Measurements from ENCODE around the gene C19orf73. TPM values are rescaled to one million over a fixed set of nuclear protein-coding genes. Genes with fewer than 3 reads are reported as not detected.
"Not testable (repeated sequence)": the region's sequence is repeated elsewhere in the genome, so short reads cannot be mapped to it uniquely, and the experiment has no call there.

Gene C19orf73
- total RNA-seq, 2 donors from 2014 or later: 3.1 to 5.9 TPM

DNA sequence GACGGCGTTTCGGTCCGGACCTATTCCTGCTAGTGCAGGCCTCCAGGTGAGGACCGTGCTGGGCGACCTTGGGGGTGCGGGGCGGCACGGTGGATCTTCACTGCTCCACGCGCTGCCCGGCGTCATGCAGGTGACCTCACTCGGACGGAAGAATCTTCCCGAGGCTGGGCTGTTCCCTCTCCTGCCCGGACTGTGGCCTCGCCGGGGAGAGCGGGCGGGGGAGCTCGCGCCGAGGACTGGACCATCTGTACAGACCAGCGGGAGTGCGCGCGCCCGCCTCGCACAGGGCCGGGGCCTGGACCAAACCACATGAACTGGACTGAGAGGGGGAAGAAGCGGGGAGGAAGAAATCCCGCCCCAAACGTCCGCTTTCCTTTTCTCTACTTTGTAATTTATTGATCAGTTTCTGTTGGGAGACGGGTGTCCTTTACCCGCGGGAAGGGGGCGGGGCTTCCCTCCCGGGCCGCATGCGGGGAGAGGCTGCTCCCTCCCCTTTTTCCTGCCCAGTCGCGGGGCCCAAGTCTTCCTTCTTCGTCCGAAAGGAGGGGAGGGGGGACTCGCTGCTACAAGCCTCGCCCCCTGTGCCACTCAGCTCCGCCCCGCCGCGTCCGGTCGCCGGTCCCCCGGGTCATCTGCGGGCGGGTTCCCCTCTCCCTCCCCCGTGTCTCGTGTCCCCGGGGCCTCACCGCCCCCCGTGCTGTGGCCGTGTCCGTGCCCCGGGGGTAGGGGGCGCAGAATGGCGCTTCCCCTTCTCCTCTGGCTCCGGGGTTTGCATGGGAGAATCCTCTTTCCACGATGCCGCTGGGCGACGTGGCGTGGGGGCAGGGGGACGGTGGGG lies 31.4 kb upstream of the C19orf73 start:
- H3K9me3 ChIP-seq: no peaks in the 10 kb centered on the region
- TF ChIP-seq, protein P1, sequence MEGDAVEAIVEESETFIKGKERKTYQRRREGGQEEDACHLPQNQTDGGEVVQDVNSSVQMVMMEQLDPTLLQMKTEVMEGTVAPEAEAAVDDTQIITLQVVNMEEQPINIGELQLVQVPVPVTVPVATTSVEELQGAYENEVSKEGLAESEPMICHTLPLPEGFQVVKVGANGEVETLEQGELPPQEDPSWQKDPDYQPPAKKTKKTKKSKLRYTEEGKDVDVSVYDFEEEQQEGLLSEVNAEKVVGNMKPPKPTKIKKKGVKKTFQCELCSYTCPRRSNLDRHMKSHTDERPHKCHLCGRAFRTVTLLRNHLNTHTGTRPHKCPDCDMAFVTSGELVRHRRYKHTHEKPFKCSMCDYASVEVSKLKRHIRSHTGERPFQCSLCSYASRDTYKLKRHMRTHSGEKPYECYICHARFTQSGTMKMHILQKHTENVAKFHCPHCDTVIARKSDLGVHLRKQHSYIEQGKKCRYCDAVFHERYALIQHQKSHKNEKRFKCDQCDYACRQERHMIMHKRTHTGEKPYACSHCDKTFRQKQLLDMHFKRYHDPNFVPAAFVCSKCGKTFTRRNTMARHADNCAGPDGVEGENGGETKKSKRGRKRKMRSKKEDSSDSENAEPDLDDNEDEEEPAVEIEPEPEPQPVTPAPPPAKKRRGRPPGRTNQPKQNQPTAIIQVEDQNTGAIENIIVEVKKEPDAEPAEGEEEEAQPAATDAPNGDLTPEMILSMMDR (IDR thresholded peaks at IDR 0.05): no peak
- H3K4me1 ChIP-seq: peaks cover 0 to 51% of the 10 kb centered on the region in 2 donors
- no peaks in the 10 kb centered on the region for H3K27me3 ChIP-seq
- peak; percentile 83 for DNase-seq (ENCODE audit: low spot score)
- no peaks in the 10 kb centered on the region for H3K36me3 ChIP-seq
- peak overlapping the region; percentile 96 for H3K27ac ChIP-seq
- H3K4me3 ChIP-seq: peak overlapping the region; percentile 72 to 76

DNA sequence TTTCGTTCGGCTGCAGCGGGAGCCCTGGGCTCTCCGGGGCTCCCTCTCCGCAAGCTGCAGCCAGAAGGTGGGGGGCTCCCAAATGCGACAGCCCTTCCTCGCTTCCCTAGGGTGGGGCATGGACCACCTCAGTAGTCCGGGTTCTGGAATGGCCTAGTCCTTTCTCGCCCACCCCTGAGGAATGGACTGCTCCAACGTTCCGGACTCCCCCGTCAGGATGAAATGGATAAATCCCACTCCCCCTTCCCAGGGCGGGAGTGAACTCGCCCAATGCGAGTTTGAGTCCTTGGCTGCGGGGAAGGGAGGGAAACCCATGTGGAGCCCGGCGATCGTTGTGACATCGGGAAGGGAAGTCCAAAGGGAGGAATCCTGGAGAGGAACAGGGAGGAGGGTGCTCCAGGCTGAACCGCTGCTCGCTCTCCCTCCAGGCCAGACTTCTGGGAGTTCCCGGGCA lies 30.7 kb upstream of the C19orf73 start:
- no peaks in the 10 kb centered on the region for H3K27me3 ChIP-seq
- H3K9me3 ChIP-seq: no peaks in the 10 kb centered on the region
- H3K36me3 ChIP-seq: no peaks in the 10 kb centered on the region
- H3K27ac ChIP-seq: peak overlapping the region; percentile 96
- H3K4me3 ChIP-seq: peak overlapping the region; percentile 72 to 76
- peak; percentile 84 for DNase-seq (ENCODE audit: low spot score)
- H3K4me1 ChIP-seq: peaks cover 0 to 51% of the 10 kb centered on the region in 2 donors
- TF ChIP-seq, protein P1 (IDR thresholded peaks at IDR 0.05): no peak

DNA sequence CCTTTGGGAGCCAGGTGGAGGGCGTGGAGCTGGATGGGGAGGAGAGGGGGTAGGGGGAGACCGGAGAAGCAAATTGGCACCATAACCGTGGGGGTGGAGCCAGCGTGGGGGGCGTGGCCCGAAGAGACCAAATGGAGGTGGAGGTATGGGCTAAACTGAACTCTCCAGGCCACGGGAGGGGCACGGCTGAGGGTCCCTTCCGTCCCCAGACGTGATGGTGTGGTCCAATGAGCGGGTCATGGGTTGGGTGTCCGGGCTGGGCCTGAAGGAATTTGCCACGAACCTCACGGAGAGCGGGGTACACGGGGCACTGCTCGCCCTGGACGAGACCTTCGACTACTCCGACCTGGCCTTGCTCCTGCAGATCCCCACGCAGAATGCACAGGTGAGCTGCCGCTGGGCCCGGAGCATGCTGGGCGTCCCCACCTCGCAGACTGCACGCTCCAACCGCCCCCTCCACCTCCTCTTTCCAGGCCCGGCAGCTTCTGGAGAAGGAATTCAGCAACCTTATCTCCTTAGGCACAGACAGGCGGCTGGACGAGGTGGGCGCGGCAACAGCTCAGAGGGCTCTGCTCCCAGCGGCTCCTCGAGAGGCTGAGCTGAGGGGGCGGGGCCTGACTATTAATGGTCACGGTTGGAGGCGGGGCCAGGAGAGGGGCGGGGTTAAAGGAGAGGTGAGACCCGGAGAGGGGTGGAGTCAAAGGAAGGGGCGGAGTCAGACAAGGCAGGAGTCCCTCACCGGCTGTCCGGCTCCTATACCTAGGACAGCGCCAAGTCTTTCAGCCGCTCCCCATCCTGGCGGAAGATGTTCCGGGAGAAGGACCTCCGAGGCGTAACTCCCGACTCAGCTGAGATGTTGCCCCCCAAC lies 30.1 kb upstream of the C19orf73 start:
- DNase-seq (ENCODE audit: low spot score): peak; percentile 98
- Histone ChIP-seq H3K4me1 (peaks cover 0 to 51% of the 10 kb centered on the region in 2 donors), H3K36me3 (no peaks in the 10 kb centered on the region), H3K9me3 (no peaks in the 10 kb centered on the region), H3K27ac (peak overlapping the region; percentile 96), H3K4me3 (peak overlapping the region; percentile 72 to 76), H3K27me3 (no peaks in the 10 kb centered on the region)
- TF ChIP-seq, protein P1 (IDR thresholded peaks at IDR 0.05): no peak

DNA sequence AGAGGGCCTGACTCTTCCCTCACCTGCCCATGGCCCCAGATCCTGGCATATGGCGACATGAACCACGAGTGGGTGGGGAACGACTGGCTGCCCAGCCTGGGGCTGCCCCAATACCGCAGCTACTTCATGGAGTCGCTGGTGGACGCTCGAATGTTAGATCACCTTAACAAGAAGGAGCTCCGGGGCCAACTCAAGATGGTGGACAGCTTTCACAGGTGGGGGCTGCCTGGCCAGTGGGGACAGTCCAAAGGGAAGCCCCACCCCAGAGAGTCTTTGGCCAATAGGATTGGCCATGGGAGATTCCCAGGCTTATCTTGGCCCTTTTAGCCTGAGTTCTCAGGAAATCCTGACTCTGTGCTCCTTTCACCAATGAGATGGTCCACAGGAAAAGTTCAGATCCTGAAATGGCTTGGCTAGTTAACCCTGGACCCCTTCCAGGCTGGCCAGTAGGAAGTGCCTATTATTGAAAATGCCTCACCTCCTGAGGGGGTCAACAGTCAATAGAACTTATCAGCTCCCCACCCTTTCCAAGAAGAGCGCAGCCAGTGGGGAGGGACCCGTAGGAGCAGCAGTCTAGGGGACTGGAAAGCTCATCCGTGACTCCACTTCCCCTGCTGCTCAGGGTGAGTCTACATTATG lies 29.2 kb upstream of the C19orf73 start:
- peak overlapping the region; percentile 96 for H3K27ac ChIP-seq
- no peak for DNase-seq (ENCODE audit: low spot score)

DNA sequence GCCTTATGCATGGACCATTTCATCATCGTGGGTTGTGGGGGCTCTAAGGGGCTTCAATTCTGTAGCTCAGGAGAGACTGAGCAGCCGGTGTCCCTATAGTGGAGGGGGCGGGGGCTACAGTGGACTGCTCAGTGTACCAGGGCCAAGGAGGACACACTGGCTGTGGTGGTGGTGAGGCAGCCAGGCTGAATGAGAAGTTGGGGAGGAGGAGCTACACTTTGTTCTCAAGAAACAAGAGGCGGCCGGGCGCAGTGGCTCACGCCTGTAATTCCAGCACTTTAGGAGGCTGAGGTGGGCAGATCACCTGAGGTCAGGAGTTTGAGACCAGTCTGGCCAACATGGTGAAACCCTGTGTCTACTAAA lies 27.4 kb upstream of the C19orf73 start:
- H3K27me3 ChIP-seq; DNase-seq (ENCODE audit: low spot score); H3K9me3 ChIP-seq; H3K27ac ChIP-seq; H3K36me3 ChIP-seq: not testable (repeated sequence)
- Histone ChIP-seq H3K4me3 (peak overlapping the region; percentile 6 to 37), H3K4me1 (peaks cover 0 to 50% of the 10 kb centered on the region in 2 donors)

More for the DNA sequence above, 29.2 kb upstream of the C19orf73 start:
- Histone ChIP-seq H3K4me1 (peaks cover 0 to 51% of the 10 kb centered on the region in 2 donors), H3K4me3 (peak overlapping the region; percentile 24 to 76), H3K27me3 (no peaks in the 10 kb centered on the region), H3K36me3 (no peaks in the 10 kb centered on the region), H3K9me3 (no peaks in the 10 kb centered on the region)
- TF ChIP-seq, protein P1 (IDR thresholded peaks at IDR 0.05): no peak

All from right atrium auricular region (tissue), 2 donors.